ENCODE results near the gene NETO1.

Gene NETO1, protein sequence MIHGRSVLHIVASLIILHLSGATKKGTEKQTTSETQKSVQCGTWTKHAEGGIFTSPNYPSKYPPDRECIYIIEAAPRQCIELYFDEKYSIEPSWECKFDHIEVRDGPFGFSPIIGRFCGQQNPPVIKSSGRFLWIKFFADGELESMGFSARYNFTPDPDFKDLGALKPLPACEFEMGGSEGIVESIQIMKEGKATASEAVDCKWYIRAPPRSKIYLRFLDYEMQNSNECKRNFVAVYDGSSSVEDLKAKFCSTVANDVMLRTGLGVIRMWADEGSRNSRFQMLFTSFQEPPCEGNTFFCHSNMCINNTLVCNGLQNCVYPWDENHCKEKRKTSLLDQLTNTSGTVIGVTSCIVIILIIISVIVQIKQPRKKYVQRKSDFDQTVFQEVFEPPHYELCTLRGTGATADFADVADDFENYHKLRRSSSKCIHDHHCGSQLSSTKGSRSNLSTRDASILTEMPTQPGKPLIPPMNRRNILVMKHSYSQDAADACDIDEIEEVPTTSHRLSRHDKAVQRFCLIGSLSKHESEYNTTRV

DNA sequence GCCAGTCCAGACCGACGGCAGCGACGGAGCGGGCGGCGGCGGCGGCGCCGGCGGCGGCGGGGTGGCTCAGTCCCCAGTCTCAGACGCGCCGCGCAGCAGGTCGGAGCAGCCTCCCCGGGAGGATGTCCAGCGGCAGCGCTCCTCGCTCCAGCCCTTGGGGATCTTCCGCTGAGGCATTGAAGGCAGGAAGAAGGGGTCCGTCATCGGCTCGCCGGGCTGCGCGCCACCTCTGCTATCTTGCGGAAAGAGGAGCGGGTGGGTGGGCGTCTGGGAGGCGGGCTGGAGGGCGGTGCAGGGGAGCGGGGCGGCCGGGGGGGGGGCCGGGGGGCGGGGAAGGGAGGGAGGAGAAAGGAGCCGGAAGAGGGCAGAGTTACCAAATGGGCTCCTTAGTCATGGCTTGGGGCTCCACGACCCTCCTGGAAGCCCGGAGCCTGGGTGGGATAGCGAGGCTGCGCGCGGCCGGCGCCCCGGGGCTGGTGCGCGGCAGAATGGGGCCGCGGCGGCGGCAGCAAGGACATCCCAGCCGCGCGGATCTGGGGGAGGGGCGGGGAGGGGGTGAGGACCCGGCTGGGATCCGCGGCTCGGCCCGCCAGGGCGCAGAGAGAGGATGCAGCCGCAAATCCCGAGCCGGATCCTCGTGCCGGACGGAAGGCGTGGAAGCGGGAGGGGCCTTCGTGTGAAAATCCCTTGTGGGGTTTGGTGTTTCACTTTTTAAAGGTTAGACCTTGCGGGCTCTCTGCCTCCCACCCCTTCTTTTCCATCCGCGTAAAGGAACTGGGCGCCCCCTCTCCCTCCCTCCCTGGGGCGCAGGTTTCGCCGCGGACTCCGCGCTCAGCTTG is at the start of gene NETO1:
NETO1 (minus strand) TSS at position 242 of the 839 bp plus-strand sequence. CDS start 696 bp downstream, outside the sequence.
- DNase-seq (ENCODE audit: low read depth in 1 of 2, low spot score in 1 of 2) = no peak

DNA sequence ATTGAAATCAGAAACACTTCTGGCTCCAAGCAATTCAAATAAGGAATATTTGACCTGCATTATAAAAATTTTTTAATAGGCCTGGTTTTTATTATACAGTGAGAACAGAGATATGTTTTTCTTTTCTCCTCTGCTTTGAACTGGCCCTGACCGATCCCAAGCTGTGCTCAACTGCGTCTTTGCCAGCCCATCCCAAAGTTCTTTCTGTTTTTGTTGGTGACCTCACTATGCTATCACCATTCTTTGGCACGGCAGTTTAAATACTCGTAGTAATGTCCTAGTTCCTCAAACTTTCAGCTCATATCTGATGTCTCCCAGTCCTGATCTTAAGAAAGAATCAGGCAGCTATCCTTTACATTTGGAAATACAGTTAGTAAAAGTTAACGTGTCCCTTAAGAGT is 42.3 kb upstream of the NETO1 start:
- no peak for DNase-seq (ENCODE audit: low read depth in 1 of 2, low spot score in 1 of 2)

DNA sequence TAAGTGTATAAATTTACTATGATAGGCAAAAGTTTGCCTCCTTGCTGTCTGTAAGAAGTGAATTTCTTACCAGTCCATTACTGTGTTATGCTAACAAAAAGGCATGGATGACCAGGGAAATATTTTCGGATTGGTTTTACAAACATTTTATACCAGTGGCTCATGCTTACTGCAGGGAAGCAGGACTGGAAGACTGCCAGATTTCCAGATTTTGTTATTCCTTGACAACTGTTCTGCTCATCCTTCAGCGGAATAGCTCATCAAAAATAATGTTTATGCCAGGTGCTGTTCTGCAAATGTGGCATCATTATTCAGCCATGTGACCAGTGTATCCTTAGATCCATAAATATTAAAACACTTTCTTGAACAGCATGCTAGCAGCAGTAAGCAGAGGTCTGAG is 40.4 kb upstream of the NETO1 start:
- no peak for DNase-seq (ENCODE audit: low read depth in 1 of 2, low spot score in 1 of 2)

DNA sequence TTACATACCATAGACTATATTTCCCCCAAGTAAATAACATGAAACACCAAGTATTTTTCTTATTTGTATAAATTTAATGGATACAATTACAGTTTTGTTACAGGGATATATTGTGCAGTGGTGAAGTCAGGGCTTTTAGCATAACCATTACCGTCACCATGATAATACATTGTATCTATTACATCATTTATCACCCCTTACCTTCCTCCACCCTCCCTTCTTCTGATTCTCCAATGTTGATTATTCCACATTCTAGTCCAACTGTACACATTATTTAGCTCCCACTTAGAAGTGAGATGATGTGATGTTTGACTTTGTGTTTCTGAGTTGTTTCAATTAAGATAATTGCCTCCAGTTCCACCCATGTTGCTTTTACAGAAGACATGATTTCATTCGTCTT is 35.2 kb upstream of the NETO1 start:
- DNase-seq (ENCODE audit: low read depth in 1 of 2, low spot score in 1 of 2) = no peak

DNA sequence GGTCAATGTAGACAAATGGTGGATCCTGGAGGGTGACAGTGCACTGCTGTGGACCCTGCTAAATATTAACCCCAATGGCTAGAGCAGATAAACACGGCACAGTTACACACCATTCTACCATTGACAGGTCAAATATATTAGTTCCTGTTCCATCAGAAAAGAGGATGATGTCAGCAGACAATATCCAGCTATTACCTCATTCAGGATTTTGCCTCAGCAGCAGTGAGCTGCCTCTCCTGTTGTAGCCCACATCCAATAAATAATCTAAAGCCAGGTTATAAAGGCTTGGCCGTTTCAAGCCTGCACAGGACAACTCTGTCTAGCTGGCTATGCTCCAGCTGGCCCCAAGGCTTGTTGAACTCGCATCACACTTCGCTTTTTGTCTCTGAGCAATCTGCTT is 31.6 kb upstream of the NETO1 start:
- DNase-seq (ENCODE audit: low read depth in 1 of 2, low spot score in 1 of 2) = no peak

DNA sequence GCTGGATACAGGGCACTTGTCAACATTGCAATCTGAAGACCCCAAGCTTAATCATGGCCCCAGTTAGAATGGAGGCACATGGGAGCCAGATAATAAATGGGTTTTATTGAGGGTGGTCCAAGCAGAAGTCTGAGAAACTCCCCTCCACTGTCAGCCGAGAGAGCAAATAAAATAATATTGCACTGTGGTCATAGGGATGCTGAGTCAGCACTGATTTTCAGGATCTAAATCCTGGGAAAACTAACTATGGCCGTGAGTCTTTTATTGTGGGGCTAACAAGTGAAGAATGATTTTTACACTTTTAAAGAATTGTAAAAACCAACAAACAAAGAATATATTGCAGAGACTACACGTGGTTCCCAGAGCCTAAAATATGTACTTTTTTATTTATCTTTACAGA is 31.1 kb upstream of the NETO1 start:
- DNase-seq (ENCODE audit: low read depth in 1 of 2, low spot score in 1 of 2) = no peak

DNA sequence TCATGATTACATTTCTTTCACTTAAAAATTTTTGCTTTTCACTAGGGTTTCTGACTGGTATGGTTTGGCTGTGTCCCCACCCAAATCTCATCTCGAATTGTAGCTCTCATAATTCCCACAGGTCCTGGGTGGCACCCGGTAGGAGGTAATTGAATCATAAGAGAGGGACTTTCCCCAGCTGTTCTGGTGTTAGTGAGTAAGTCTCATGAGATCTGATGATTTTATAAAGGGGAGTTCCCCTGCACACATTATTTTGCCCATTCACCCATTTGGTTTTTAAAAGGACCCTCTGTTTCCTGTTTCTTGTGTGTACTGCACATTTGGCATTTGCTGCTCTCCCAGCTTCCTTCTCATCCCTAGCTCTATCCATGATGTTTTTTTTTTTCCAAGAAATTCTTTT is 27.8 kb upstream of the NETO1 start:
- no peak for DNase-seq (ENCODE audit: low read depth in 1 of 2, low spot score in 1 of 2)

DNA sequence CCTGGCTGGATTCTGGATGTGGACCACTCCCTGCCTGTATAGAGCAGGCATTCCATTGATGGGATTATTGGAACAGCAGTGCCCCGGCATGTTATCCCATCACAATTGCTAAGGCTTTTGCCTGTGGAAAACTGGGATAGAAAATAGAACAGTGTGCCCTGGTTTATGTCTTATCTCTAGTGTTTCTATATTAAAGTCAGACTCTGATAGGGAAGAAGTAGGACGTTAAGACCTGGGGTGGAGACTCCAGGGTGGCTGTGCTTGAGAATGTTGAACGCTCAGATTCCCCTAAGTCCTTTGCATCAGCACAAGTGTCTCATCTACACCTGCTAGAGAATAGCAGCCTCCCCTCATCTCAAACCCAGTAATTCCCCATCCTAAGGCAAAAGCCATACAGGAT is 10.8 kb upstream of the NETO1 start:
- no peak for DNase-seq (ENCODE audit: low read depth in 1 of 2, low spot score in 1 of 2)

DNA sequence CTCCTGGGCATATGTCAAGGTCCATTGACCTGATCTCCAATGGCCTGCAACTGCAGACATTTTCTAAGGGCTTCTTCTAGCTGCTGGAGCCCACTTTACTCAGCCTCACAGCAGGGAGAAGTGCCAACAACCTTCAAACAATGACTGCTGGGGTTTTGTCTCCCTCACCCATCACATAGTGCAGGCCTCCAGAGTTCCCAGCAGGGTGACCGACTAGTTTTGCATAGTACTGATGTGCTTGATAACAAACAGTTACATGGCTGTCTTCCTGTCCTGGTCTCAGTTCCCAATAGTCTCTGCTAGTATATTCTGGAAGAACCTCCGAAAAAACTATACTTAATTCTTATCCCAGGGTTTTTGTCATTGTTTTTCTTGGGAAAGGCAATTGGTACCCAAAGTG is 10.4 kb upstream of the NETO1 start:
- no peak for DNase-seq (ENCODE audit: low read depth in 1 of 2, low spot score in 1 of 2)

DNA sequence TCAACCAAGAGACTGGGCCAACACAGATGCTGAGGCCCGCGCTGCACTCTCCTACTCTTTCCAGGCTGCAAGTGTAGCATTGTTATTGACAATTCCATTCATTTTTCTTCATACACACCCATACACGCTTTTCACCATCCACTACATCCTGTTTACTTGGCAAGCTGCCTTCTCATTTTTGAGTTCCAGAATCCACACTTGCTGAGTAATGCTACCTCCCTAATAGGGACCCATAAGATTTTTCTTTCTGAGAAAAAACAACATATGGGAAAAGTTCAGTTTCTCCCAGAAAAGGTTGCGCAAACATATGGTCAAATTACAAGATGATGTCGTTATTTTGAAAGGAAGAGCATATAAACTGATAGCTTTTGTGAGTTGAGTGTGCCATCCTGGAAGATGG is 3.3 kb upstream of the NETO1 start:
- DNase-seq (ENCODE audit: low read depth in 1 of 2, low spot score in 1 of 2) = no peak

DNA sequence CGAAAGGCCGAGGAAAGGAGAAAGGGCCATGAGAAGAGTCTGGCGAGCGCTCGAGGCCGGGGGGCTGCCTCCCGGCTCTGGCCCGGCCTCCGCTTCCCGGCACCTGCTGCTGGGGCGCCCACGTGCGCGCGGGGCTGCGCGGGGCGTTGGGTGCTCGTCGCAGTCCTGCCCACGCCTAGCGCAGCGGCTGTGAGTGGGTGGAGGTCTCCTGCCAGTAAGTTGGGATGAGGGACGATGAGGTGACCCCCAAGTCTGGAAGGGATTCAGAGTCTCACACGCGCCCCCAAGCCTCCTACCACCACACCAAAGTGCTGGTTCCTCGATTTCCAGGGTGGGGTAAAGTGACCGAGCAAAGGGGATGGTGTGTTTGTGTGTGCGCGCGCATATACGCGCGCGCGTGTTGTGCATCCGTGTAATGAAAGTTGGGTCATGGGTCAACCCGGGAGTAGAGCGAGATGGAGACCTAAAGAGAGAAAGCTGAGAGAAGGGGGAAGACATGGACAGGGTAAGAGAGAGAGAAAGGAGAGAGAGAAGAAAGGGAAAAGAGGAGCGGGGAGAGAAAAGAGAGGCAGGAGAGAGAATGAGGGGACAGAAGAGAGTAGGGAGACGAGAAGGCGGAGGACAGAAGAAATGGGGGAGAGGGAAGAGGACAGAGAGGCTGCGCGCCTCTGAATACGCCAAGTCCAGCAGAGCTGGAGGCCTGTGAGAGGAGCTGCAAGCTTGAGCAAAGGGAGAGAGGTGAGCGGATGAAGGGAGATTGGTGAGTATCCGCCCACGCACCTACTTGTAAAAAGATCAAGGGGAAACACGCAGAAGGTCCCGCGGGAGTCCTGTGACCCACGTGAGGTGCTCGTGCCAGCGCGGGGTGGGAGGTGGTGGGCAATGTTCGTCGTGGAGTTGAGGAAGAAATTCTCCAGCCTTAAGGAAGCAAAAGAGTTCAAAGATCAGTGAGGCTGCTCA is 1.7 kb upstream of the NETO1 start:
- no peak for DNase-seq (ENCODE audit: low read depth in 1 of 2, low spot score in 1 of 2)

DNA sequence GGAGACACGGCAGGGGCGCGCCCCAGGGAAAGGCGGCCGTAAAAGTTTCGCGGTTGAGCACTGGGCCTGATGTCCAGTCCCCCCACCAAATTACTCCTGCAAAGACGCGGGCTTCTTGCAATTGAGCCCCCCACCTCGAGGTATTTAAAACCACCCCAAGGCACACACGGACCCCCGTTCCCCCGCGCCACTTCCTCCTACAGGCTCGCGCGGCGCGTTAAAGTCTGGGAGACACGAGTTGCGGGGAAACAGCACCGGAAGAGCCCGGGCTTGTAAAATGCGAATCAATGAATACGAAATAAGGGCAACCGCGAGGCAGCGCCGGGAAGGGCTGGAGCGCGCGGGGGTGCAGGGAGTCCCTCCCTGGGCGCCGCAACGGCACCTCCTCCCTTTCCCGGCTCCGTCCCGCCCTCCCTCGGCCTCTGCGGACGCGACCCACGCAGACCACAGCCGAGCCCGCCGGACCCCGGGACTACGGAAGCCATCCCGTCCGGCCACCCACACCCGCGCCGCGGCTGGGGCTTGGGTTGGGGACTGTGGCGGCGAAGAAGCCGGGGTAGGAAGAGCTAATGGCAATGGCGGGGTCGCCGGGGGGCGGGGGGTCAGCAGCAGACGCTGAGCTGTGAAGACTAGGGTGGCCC is 918 bp upstream of the NETO1 start:
- no peak for DNase-seq (ENCODE audit: low read depth in 1 of 2, low spot score in 1 of 2)

DNA sequence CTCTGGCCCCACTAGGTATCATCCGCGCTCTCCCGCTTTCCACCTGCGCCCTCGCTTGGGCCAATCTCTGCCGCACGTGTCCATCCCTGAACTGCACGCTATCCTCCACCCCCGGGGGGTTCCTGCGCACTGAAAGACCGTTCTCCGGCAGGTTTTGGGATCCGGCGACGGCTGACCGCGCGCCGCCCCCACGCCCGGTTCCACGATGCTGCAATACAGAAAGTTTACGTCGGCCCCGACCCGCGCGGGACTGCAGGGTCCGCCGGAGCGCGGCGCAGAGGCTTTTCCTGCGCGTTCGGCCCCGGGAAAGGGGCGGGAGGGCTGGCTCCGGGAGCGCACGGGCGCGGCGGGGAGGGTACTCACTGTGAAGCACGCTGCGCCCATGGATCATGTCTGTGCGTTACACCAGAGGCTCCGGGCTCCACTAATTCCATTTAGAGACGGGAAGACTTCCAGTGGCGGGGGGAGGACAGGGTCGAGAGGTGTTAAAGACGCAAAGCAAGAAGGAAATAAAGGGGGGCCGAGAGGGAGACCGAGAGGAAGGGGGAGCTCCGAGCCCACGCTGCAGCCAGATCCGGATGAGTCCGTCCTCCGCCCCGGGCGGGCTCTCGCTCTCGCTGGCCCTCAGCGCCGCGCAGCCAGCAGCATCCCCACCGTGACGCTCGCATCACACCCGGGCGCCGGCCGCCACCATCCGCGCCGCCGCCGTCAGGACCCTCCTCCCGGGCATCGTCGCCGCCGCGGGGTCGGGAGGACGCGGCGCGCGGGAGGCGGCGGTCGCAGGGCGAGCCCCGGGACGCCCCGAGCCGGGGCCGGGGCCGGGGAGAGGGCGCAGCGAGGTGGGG is 664 bp downstream of the NETO1 start:
- DNase-seq (ENCODE audit: low read depth in 1 of 2, low spot score in 1 of 2) = no peak

DNA sequence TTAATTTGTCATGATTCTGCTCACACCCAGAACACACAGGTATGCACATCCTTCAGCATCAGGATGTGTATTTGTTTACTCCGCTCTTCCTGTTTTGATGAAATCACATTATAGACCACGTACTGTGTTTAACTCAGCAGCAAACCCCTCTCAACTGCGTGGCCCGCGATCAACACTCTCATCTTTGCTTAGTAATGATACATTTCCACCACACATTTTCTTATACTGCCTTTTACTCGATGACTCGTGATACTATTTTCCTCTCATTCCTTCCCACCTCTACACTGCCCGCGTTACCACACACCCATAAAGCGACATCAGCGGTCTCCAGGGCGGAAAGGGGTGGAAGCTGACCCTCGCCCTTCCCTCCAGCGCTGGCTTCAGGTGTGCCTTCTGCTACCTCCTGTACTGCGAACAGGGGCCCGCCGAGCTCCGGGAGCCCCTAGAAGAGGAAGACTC is 1.3 kb downstream of the NETO1 start:
- DNase-seq (ENCODE audit: low read depth in 1 of 2, low spot score in 1 of 2) = no peak

DNA sequence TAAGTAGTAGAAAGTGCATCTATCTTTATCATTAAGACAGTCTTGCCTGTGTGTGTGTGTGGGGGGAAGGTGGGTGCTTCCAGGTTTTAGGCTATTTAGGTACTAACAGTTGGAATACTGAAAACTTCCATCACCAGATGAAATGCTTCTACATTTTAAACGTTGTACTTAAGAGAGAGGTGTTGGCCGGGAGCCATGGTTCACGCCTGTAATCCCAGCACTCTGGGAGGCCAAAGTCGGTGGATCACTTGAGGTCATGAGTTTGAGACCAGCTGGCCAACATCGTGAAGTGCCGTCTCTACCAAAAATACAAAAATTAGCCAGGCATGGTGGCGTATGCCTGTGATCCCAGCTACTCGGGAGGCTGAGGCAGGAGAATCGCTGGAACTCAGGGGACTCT is 4.0 kb downstream of the NETO1 start:
- no peak for DNase-seq (ENCODE audit: low read depth in 1 of 2, low spot score in 1 of 2)

DNA sequence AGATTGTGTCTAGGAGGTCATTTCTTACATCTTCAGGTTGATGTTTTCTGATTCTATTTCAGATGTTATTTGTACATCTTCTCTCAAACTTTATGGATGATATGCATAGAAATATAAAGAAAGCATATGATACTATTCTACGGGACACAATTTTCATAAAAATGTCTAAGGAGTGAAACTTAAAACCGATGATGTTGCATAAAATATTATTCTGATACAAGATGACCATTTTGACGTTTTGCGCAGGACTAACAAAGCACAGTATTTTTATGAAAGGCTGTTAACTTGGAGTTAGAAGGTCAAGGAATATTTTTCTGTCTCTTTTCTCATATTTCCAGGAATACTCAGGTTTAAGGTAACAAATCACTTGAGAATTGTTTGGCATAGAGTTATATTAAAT is 8.7 kb downstream of the NETO1 start:
- no peak for DNase-seq (ENCODE audit: low read depth in 1 of 2, low spot score in 1 of 2)

DNA sequence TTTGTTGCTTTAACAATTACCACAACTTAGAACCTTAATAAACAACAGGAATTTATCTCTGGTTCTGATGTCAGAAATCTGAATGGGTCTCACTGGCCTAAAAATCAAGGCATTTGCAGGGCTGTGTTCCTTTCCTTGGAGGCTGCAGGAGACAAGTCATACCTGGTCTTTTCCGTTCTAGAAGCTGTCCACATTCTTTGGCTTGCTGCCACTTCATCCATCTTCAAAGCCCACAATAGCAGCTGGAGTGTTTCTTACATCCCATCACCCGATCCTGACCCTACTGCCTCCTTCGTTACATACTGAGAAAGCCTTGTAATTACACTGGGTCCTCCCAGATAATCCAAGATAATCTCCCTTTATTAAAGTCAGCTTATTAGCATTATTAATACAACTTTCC is 18.1 kb downstream of the NETO1 start:
- no peak for DNase-seq (ENCODE audit: low read depth in 1 of 2, low spot score in 1 of 2)

DNA sequence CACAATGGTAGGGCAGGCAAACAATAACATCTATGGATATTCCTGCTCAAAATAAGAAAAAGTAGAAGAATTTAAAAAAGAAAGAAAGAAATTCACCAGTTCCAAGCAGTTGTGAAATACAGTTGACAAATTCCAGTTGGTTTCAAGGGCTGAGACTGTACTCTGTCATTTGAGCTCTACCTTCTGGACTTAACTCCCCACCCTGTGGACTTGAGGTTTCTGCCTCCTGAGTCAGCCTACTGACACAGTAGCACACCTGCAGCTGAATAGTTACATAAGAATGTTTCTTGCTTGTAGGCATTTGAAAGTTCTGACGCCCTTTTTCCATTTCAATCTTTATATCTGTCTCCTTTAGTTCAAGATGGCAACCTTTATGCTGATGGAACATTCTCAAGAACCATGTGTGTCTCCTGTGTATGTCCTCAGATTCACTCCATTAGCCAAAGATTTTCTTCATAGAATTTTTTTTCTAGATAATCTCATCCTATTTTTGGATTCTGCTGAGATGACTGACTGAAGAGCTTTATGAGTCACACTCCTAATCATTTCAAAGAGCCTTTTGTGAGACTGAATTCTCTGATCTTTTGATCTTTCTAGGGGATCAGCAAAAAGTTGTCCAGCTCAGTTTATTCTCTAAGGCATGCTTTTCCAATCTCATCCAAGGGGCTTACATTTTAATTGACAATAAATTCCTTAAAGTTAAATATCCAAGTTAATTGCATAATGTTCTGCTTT is 19.1 kb downstream of the NETO1 start:
- DNase-seq (ENCODE audit: low read depth in 1 of 2, low spot score in 1 of 2) = no peak

DNA sequence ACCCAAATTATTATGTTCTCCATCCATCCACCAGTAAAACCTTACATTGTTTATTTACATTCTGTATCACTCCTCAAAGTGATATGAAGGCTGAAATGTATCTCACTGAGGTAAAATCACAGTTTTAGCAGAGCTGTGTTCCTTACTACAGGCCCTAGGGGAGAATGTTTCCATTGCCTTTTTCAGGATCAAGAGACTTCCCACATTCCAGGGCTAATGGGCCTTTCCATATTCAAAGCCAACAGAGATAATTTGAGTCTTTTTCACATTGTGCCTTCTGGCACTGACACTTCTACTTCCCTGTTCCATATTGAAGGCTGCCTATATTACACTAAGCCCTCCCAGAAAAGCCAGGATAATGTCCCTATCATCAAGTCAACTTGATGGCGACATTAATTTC is 20.0 kb downstream of the NETO1 start:
- DNase-seq (ENCODE audit: low read depth in 1 of 2, low spot score in 1 of 2) = no peak

Data from activated T-helper 1 cell treated with anti-CD3 and anti-CD28 coated beads, Interleukin-2, amount 50 U/mL, for 16 hours (primary cell).